ENCODE results near the gene SCUBE2.

The SCUBE2 gene

DNA sequence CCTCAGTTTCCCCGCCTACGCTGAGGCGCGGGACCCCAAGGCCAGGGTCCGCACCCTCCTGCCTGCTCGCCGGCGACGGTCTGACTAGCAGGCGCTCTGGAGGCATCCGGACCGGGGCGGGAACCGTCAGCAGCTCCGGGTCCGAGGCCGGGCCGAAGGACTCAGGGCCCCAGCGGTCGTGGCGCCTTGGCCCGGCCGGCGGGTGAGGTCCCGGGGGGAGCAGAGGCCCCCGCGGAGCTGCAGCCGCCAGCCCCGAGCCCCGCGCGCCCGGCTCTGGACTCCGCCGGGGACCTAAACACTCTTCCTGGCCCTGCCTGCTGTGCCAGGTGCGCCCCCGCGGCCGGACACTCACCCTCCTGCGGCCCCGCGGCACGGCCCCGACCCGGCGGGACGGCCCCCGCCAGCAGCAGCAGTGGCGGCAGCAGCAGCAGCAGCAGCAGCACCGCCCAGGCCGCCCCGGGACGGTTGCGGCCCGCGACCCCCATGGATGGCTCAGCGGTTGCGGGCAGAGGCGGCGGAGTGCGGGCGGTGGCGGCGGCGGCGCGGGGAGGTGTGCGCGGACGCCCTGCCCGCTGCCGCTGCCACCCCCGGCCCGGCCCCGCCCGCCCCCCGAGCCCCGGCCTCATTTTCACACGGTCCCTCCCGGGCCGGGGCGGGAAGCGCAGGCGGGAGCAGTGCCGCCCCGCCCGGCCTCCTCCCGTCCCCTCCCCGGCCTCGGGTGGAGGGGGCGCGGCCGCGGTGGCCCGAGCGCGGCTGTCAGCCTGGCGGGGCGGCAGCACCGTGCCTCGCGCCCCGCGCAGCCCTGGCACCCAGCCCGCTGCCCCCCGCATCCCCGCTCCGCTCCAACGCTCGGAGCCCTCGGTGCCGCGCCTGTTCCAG lies at the start of gene SCUBE2:
TSS of gene SCUBE2 (minus strand) at position 556 of the 879 bp plus-strand sequence. CDS start at position 485, 71 bp downstream.
- peak within 1 kb of the TSS; percentile 46 for H3K4me3 ChIP-seq (ENCODE audit: low read depth, low read length)
- no peak for DNase-seq (ENCODE audit: low read depth)

DNA sequence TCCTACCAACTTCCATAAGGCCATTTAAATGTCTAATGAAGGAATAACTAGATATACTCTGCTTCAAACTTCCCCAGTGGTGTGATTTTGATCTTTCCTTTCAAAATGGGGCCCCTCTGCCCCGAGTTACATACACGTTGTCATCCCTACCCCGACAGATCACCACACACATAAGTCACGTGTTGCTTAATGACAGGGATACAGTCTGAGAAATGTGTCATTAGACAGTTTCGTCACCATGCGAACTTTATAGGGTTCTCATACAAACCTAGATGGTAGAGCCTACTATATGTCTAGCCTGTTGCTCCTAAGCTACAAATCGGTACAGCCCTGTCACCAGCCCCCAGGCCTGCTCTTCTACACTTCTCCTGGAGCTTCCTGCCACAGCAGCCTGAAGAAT lies 49.8 kb upstream of the SCUBE2 start:
- no peak for DNase-seq (ENCODE audit: low read depth)

DNA sequence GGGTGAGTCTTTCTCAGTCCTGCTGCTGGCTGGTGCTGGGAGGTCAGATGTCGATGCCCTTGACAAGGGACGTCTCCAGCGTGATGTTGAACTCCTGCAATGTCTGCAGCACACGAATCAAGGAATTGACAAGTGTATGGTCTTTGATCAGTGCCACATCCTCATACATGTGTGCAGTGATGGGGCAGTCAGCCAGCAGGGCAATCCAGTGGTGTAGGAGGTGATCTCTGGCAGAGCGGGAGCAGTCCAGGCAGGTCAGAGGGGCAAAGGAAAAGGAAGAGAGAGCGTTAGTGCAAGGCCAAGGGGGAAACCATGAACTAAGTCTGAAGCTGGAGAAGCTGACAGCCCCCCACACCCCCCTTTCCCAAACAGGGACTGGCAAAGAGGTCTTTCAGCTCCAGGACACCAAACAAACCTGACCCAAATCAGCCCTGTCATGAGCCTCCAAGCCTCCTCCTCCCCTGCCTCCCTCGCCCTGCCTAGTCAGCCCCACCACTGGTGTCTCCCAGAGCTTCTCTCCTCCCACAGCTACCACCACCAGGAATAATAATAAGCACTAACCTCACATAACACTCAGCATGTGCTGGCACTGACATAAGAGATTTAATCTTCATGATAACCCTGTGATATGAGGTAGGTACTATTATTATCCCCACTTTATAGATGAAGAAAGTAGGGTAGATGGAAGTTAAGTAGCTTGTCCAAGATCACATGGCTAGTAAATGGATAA lies 48.4 kb upstream of the SCUBE2 start:
- H3K4me3 ChIP-seq (ENCODE audit: low read depth, low read length): no peak overlapping the region
- no peak for DNase-seq (ENCODE audit: low read depth)

More for the DNA sequence above, 49.8 kb upstream of the SCUBE2 start:
- no peak overlapping the region for H3K4me3 ChIP-seq (ENCODE audit: low read depth, low read length)

DNA sequence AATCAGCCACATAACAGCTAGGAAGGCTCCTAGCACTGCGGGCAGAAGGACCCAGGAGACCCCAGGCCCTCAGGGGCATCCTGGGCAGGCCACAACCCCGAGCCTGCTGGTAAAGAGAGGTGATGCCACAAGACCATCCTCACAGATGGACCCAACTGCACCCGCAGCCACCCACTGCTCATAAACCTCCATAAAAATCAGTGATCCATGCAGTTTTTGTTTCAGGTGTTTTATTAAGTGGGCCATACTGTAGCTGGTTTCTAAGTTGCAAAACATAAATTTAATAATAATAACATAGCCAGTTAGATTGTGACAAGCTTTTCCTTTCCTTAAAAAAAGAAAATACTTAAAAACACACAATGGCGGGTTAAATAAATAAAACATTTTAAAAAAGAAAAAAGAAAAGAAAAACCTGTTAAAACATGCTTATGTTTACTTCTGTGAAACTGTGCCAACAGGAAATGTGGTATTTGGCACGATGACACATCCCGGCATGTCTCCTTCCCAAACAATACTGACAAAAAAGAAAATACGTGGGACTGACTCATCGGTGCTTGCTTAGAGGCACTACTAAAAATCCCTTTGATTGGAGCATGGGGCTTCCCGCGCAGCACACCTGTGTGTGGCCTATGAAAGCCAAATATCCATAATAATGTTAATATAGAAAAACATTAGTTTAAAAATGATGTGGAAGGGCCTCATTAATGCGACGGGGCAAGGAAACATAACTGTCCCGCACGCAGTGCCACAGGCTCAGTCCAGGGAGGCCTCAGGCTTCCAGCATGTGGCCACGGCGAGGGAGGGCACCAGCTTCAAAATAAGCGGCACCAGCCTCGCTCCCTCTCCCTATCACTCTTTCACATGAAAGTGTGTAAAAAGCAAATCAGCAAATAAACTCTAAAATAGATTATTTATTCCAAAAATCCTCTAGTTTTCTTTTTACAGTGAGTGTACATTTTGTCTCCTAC lies 47.5 kb upstream of the SCUBE2 start:
- no peak overlapping the region for H3K4me3 ChIP-seq (ENCODE audit: low read depth, low read length)
- peak; percentile 47 for DNase-seq (ENCODE audit: low read depth)

DNA sequence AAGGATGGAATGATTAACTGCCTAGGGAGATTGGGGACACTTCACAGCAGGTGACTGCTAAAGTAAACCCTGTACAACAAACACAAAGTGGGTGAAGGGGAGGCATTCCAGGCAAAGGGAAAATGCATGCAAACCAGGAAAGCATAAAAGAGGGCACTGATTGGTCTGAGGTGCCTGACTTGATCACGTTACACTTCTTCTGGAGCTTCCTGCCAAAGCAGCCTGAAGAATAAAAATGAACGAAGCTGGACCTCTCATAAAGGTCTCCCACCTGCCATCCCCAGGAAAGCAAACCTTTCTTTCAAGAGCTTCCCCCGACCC lies 46.7 kb upstream of the SCUBE2 start:
- H3K4me3 ChIP-seq (ENCODE audit: low read depth, low read length): no peak overlapping the region
- DNase-seq (ENCODE audit: low read depth): no peak

DNA sequence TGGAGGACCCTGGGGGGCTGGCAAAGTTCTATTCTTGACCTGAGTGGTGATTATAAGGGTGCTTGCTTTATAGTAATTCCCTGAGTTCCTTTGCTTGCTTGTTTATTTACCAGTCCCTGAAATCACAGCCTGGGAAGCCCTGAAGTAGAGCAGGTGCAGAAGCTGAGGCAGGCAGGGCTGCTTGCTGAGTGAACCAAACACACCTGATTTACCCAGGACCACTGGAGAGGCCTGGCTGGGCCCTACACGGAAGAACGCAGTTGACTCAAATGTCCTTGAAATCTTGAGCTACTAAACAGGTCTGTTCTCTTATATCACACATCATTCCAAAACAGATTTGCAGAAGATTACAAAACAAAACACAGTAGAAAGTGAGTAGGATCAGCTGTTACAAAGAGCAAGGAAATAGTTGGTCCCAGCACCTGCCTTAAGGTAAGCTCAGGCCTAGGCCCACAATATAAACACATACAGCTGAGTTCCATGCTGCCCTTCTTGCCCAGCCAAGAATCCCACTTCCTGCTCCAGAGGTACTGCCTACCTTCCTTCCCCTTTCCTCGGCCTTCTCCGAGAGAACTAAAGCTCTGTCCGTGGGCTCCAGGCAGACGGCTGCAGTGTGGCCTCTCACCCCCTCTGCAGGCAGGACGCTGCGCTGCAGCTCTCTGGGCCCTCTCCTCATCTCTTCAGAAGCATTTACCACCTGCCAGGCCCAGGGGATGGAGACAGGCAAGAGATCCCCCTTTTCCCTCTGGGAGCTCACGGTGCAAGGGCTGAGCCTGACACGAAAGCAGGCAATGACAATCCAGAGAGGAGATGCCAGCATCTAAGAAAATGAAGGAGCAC lies 46.1 kb upstream of the SCUBE2 start:
- DNase-seq (ENCODE audit: low read depth): no peak
- H3K4me3 ChIP-seq (ENCODE audit: low read depth, low read length): no peak overlapping the region

DNA sequence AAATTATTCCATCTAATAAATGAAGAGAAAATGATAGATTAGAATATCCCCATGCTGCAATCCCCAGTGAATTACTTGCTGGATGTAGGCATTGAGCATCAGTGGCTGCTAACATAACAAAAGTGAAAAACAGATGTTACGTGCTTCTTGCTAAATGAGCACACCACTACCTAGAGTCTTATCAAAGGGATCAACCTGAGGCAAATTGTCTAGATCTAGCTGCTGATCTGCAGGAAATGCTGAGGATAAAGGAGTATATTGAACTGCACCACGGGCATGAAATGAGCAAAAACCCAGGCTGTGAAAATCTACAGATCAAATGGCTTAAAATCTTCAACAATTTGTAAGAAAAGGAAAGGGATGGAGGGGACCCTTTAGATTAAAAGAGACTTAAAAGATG lies 45.3 kb upstream of the SCUBE2 start:
- DNase-seq (ENCODE audit: low read depth): no peak
- no peak overlapping the region for H3K4me3 ChIP-seq (ENCODE audit: low read depth, low read length)

DNA sequence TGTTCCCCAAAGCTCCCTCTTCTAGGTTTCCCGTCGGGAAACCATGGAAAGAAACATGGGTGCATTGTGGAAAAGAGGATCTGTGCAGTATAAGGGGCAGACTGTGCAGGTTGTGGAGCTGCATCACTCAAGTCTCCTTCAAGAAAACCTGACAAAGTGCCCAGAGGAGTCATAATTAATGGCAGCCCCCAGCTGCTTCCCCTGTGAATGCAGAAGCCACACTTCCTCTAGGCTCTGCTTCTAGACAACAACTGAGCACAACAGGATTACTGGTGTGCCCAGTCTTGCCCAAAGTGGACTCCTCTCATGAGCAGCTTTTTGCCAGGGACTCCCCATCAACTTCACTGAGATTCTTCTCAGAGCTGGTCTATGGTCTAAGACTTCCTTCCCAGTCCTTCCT lies 42.6 kb upstream of the SCUBE2 start:
- H3K4me3 ChIP-seq (ENCODE audit: low read depth, low read length): no peak overlapping the region
- DNase-seq (ENCODE audit: low read depth): no peak

DNA sequence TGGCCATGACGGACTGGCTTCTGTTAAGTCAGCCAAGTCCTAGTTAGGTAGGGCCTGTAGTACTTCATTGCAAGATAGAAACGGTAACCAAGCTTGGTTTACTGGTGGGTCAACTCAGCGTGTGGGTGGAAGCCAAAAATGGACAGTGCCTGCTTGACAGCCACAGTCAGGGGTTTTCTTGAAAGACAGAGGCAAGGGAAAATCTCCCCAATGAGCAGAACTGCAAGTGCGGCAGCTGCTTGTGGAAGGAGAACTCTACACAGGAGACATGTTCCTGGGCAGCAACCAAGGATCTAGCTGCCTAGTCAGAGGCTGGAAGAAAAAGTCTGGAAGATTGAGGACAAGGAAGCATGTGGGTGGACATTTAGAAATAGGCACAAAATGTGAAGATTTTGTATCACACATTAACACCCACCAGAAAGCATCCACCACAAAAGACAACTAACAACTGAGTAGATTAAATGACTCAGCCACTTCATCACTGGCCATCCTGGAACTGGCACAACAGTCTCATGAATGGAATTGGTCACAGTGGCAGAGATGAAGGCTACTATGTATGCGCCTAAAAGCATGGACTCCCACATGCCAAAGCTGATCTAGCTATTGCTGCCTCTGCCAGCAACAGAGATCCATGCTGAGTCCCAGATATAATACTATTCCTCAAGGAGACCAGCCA lies 40.9 kb upstream of the SCUBE2 start:
- no peak for DNase-seq (ENCODE audit: low read depth)

DNA sequence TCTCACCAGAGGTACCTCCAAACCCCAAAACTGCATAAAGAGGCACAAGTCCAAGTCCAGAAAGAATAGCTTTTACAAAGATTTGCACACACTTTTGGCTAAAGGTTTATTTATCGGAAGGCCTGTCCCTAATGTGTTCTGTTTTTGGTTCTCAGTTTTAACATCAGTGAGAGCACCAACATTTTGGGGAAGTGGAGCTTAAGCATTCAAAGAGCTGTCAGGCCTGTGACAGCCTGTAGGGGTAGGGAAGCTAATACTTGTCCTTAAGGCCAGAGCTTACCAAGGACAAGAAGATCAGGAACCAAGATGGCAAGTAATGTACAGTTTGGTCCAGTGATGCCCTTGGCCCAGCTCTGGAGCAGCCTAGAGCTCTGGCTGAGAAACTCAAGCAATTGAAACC lies 38.9 kb upstream of the SCUBE2 start:
- H3K4me3 ChIP-seq (ENCODE audit: low read depth, low read length): no peak overlapping the region
- no peak for DNase-seq (ENCODE audit: low read depth)

More for the DNA sequence above, 40.9 kb upstream of the SCUBE2 start:
- H3K4me3 ChIP-seq (ENCODE audit: low read depth, low read length): no peak overlapping the region

DNA sequence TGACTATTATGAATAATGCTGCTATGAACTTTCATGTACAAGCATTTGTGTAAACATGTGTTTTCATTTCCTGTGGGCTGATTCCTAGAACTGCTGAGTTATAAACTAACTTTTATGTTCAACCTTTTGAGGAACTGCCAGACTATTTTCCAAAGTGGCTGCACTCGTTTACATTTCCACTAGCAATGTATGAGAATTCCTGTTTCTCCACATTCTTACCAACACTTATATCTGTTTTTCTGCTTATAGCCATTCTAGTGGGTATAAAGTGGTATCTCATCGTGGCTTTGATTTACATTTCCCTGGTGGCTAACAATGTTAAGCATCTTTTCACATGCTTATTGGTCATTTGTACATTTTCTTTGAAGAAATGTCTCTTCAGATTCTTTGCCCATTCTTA lies 35.2 kb upstream of the SCUBE2 start:
- no peak overlapping the region for H3K4me3 ChIP-seq (ENCODE audit: low read depth, low read length)
- no peak for DNase-seq (ENCODE audit: low read depth)

DNA sequence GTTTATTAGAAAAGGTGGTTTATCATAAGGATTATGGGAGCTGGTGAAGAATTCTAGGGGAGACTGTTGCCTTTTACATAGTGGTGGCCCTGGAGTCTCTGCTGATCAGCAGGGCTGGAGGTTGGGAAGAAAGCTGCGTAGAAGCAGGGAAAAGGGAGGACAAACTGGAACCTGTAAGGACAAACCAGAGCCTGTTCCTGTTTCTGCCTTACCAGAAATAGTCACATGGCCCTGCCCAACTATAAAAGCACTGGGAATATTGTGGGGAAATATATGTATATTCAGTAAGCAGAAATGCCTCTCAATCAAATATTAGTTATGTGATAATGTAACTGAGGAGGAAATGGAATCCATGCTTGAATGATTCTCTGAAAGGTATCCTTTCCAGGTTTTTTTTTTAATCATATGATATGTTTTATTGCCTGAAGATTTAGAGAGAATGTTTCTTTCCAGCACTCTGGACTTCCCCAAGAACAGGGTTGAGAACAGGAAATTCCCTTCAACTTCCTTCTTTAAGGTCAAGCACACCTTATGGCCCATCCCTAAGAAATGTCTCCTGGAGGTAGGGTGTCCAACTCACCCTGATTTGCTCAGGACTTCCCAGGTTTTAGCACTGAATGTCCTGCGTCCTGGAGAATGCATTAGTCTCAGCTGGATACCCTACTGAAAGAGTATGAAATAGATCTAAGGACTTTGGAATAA lies 33.9 kb upstream of the SCUBE2 start:
- DNase-seq (ENCODE audit: low read depth): no peak
- no peak overlapping the region for H3K4me3 ChIP-seq (ENCODE audit: low read depth, low read length)

DNA sequence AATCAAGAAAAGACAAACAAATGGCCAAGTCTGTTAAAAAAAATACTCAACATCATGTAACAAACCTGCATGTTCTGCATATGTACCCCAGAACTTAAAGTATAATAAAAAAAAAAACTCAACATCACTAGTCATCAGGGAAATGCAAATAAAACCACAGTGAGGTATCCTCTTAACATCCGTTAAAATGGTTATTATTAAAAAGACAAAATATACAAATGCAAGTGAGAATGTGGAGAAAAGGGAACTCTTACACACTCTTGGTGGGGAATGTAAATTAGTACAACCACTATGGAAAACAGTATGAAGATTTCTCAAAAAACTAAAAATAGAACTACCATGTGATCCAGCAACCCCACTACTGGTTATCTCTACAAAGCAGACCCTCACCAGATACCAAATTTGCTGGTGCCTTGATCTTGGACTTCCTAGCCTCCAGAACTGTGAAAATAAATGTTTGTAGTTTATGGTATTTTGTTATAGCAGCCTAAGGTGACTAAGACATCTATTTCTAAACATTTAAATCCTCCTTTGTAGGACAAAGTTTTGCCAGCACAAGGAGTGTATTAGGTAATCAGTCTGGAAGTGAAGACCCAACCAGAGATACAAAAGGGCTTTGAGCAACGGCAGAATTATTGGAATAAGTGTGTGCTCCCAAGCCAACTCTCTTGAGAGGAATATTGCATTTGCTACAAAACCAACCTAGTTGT lies 32.4 kb upstream of the SCUBE2 start:
- H3K4me3 ChIP-seq (ENCODE audit: low read depth, low read length): no peak overlapping the region
- no peak for DNase-seq (ENCODE audit: low read depth)

DNA sequence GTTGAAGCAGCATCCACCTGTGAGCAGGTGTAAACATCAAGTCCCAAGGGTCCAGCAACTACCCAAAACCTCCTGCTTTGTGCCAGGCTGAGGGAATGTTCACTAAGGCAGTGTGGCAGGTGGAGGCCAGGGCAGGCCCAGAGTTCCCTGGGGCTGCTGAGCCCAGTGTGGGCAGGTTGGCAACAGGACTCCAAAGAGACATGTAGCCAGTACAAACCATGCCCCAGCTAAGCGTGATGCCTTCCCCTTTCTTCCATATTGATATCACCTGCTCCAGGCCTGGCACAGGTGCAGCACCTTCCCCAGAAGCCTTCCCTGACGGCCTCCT lies 30.0 kb upstream of the SCUBE2 start:
- H3K4me3 ChIP-seq (ENCODE audit: low read depth, low read length): no peak overlapping the region
- no peak for DNase-seq (ENCODE audit: low read depth)

DNA sequence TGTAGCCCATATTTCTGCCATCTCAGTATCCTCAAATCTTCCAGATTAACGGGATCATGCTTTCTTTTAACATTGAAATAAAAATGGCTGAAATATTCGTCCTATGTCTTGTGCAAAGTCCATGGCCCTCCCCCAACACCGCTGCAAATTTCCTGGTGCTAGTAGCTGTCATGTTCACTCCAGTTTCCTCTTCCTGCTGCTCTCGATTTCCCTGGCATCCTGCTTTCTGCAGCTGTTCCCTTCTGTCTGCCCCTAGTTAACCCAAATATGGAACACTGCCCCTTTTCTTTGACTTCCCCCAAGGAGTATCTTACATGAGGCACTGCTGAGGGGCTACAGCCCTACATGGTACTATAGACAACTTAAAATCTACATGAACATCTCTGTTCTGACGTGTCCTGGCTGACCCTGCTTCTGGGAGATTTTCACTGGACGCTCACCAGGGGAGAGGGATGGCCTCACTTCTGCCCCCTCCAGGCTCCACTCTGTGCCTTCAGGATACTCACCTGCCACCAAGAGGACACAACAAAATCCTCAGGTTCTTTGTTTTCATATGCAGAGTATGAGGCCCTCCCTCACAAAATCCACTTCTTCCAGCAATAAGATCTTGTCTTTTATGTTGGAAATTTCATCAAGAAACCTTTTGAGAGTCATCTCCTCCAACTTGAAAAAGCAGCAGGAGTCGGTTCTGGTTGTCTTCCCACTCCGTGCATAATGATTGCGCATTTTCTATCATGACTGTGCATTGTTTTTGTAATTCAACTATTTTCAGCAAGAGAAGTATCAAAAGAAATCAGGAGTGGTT lies 29.5 kb upstream of the SCUBE2 start:
- no peak overlapping the region for H3K4me3 ChIP-seq (ENCODE audit: low read depth, low read length)
- DNase-seq (ENCODE audit: low read depth): no peak

DNA sequence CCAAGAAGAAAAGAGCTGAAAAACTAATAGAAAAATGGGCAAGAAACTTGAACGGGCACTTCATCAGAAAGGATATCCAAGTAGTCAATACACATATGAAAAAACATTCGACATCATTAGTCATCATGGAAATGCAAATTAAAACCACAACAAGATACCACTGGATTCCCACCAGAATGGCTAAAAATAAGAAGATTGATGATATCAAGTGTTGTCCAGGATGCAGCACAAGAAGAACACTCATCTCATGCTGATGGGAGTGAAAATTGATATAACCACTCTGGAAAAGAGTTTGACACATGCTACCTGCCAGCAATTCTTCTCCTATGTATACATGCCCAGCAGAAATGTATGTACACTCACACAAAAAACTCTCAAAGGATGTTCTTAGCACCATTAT lies 26.9 kb upstream of the SCUBE2 start:
- no peak overlapping the region for H3K4me3 ChIP-seq (ENCODE audit: low read depth, low read length)
- DNase-seq (ENCODE audit: low read depth): no peak

DNA sequence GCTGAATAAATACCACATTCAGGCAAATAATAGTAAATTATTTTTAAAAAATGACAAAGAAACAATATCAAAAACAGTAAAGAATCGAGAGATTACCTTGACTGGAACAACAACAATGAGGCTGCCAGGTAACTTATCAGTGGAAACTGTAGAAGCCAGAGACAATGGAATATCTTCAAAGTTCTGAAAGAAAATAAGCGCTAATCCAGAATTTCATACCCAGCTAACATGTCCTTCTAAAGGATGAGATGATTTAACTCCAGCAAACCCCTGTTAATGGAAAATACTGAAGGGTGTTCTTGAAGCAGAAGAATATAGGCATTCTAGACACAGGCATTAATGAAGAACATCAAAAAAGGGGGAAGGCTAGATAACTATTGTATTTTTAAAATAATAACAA lies 20.7 kb upstream of the SCUBE2 start:
- H3K4me3 ChIP-seq (ENCODE audit: low read depth, low read length): no peak overlapping the region
- DNase-seq (ENCODE audit: low read depth): no peak

Data from skeletal muscle cell (primary cell).